Muscle layer of duodenum (tissue), 2 donors: ENCODE data around the gene KCNIP4.
"Not testable (repeated sequence)": the region's sequence is repeated elsewhere in the genome, so short reads cannot be mapped to it uniquely, and the experiment has no call there.

Experiments
- H3K27ac ChIP-seq: one replicate; pipeline ENCODE4 v1.7.0; 2013; ENCODE audit warnings: mild to moderate bottlenecking, low read length
- H3K27me3 ChIP-seq: one replicate; pipeline ENCODE4 v1.7.0; 2013; ENCODE audit warnings: low read depth, mild to moderate bottlenecking, control low read depth, low read length
- H3K36me3 ChIP-seq, 2 donors: one replicate each; pipeline ENCODE4 v1.7.0; 2013; ENCODE audit warnings: low read length in 2 of 2, control low read depth in 1 of 2, mild to moderate bottlenecking in 1 of 2; ENCODE audit not compliant: insufficient read depth in 2 of 2, control insufficient read depth in 1 of 2
- H3K4me1 ChIP-seq, 2 donors: one replicate each; pipeline ENCODE4 v1.7.0; 2013; ENCODE audit warnings: low read length in 2 of 2, mild to moderate bottlenecking in 2 of 2, control low read depth in 1 of 2, moderate library complexity in 1 of 2; ENCODE audit not compliant: insufficient read depth in 2 of 2, control insufficient read depth in 1 of 2
- H3K4me3 ChIP-seq, 2 donors: one replicate each; pipeline ENCODE4 v1.7.0; 2013; ENCODE audit warnings: low read length in 2 of 2, low read depth in 1 of 2, mild to moderate bottlenecking in 1 of 2
- H3K9me3 ChIP-seq, 2 donors: one replicate each; pipeline ENCODE4 v1.7.0; 2013; ENCODE audit warnings: low read length in 2 of 2, control low read depth in 1 of 2, mild to moderate bottlenecking in 1 of 2; ENCODE audit not compliant: control insufficient read depth in 1 of 2
- donor health status: healthy.

Gene KCNIP4

DNA sequence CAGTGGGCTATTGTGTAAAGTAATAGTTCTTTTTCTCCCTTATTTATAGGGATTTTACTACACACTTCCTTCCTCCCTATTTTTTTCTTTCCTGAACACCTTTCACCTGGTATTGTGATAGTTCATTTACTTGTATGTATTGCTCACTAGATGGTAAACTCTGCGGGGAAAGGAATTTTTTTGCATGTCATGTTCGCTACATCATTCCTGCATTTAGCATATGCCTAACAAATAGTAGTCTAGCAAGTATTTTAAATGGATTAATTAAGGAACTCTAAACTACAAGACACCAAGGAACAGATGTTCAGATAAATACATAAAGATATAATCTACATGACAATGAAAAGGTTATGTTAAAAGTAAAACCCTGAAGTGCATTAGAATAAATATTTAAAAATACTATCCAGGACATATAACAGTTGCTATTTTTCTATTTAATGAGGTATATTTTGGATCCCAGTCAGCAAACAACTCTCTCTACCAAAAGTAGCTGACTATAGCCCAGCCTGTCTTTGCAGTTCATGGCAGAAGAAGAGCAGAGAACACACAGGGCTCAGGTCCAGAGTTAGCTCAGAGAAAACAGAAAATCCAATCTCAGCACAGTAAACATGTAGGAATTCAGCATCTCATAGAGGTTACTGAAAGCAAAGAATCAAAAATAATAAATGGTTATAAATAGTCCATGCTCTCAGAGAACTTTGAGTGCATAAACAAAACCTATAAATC is 1160.5 kb downstream of the KCNIP4 start:
- no peaks in the 10 kb centered on the region for H3K27me3 ChIP-seq
- H3K27ac ChIP-seq: no peak overlapping the region
- H3K36me3 ChIP-seq: no peaks in the 10 kb centered on the region
- no peaks in the 10 kb centered on the region for H3K4me1 ChIP-seq
- peaks cover 0 to 5% of the 10 kb centered on the region in 2 donors for H3K9me3 ChIP-seq
- H3K4me3 ChIP-seq: no peak overlapping the region

DNA sequence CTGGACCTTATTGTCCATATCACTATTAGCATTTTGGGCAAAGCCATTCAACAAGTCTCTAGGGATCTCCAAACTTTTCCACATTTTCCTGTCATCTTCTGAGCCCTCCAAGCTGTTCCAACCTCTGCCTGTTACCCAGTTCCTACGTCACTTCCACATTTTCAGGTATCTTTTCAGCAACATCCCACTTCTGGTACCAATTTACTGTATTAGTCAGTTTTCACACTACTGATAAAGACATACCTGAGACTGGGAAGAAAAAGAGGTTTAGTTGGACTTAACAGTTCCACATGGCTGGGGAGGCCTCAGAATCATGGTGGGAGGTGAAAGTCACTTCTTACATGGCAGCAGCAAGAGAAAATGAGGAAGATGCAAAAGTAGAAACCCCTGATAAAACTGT is 1165.4 kb downstream of the KCNIP4 start:
- not testable (repeated sequence) for H3K4me3 ChIP-seq, H3K27me3 ChIP-seq, H3K4me1 ChIP-seq, H3K36me3 ChIP-seq, H3K27ac ChIP-seq
- H3K9me3 ChIP-seq: peaks cover 0 to 17% of the 10 kb centered on the region in 2 donors

DNA sequence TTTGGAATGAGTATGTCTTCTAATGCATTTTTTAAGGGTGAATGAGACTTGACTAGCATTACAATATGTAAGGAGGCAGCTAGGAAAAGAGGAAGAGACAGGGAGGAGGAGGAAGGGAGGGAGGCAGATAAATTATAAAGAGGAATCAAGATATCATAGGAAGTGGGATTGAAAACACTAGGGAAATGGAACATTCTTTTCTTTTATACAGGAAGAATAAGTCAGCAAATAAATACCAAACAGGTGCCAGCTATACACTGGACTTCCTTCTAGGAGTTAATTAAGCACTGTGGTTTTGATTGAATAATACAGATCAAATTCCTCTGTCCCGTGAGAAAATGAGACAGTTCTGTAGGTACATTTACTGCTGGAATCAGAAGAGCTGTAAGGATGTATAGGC is 1169.7 kb downstream of the KCNIP4 start:
- no peaks in the 10 kb centered on the region for H3K36me3 ChIP-seq
- peaks cover 0 to 17% of the 10 kb centered on the region in 2 donors for H3K9me3 ChIP-seq
- peaks cover 0 to under 1% of the 10 kb centered on the region in 2 donors for H3K4me1 ChIP-seq
- H3K27me3 ChIP-seq: no peaks in the 10 kb centered on the region
- no peak overlapping the region for H3K4me3 ChIP-seq
- H3K27ac ChIP-seq: no peak overlapping the region

DNA sequence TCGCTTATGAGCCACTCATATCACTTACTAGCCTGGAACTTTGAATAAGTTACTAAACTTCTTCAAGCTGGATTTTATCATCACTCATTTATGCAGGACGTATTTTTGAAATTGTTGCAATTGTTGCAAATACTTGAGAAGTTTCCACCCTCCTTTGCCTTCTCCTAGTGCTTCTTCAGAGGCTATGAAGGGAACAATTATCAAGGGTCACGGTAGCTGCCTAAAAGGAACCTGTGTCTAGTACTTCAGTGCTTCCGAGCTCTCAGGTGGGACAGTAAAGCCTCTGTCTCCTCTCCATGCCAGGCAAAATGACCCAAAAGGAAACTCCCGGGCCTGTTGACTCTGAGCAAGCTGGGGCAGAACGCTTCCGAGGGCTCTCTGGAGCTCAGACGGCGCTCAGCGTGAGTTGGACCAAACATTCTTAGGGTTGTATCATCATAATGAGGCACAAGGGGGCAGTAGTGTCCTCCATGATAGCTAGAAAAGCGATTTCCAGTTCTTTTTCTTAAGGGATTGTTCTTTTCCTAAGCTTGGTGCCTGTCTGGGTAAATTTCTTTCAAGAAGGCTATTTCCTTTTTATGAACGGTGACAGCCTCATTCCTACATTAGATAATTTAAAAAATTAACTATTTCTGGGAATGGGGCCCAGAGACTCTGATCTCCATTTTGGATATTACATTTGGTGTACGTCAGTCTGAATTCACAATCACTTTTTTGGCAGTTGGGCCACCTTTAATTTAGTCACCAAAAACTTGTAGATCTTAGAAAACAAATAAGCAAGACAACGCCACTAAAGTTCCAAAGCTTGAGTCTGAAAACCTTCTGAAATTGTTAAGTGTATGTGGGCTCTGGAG is 1175.2 kb downstream of the KCNIP4 start:
- Histone ChIP-seq H3K9me3 (no peaks in the 10 kb centered on the region), H3K36me3 (no peaks in the 10 kb centered on the region), H3K27me3 (no peaks in the 10 kb centered on the region), H3K4me3 (no peak overlapping the region), H3K27ac (no peak overlapping the region), H3K4me1 (peaks cover 0 to 11% of the 10 kb centered on the region in 2 donors)

DNA sequence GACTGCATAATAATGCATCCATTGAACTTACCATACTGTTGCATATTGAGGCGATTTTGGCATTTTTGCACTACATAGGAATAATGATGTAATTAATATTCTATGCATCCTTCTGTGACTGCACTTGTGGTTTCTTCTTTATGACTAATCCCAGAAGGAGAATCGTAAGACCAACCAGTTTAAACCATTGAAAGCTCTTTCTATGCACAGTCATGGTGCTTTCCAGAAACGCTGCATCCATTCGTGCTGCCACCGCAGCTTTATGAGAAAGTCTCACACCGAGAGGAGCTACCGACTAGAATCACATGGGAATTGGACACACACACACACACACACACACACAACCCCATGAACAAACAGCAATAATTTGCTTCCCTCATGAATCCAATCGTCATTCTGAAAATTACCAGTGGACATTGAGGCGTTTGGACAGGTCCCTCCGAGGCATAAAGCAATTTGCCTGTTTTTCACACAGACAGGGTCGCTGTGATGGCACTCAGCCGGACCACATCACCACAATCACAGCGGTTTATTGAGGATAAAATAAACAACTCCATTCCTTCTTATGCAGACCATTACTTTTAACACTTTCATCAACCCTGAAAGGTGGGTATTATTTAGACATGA is 1184.1 kb downstream of the KCNIP4 start:
- Histone ChIP-seq H3K9me3 (no peaks in the 10 kb centered on the region), H3K27me3 (no peaks in the 10 kb centered on the region)

DNA sequence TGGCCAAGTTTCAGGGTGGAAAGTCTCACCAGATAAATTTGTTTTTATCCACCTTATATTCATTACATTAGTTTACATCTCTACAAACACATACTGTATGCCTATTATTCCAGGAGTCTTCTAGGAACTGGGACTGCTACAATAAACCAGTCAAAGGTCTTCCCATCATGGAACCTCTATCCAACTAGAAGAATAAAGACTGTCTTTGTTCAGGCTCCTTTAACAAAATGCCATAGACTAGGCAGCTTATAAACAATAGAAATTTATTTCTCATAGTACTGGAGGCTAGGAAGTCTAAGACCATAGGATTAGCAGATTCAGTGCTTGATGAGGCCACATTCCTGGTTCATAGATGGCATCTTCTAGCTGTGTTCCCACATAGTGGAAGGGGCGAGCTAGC is 1186.7 kb downstream of the KCNIP4 start:
- Histone ChIP-seq H3K4me3 (no peak overlapping the region), H3K27ac (no peak overlapping the region), H3K9me3 (no peaks in the 10 kb centered on the region), H3K4me1 (no peaks in the 10 kb centered on the region), H3K36me3 (no peaks in the 10 kb centered on the region), H3K27me3 (no peaks in the 10 kb centered on the region)

More for the DNA sequence above, 1184.1 kb downstream of the KCNIP4 start:
- Histone ChIP-seq H3K4me1 (no peaks in the 10 kb centered on the region), H3K4me3 (no peak overlapping the region), H3K27ac (no peak overlapping the region), H3K36me3 (no peaks in the 10 kb centered on the region)

DNA sequence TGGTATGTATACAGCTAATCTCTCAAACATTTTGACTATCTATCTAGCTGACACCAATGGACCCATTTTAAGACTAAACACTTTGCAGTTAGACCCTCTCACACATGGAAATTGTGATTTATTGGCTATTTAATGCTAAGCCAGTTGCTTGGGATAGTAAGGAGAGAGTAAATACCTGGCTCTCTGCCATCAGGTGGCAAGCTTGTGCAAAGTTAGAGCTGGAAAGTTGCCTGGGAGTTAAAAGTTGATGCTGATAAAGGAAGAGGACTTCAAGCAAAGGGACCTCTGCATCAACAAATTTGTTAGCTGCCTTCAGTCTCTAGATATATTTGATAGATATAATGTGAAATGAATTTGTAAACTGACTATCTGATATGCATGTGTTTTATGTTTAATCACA is 1187.2 kb downstream of the KCNIP4 start:
- Histone ChIP-seq H3K36me3 (no peaks in the 10 kb centered on the region), H3K27ac (no peak overlapping the region), H3K4me3 (no peak overlapping the region), H3K9me3 (no peaks in the 10 kb centered on the region), H3K27me3 (no peaks in the 10 kb centered on the region), H3K4me1 (no peaks in the 10 kb centered on the region)

DNA sequence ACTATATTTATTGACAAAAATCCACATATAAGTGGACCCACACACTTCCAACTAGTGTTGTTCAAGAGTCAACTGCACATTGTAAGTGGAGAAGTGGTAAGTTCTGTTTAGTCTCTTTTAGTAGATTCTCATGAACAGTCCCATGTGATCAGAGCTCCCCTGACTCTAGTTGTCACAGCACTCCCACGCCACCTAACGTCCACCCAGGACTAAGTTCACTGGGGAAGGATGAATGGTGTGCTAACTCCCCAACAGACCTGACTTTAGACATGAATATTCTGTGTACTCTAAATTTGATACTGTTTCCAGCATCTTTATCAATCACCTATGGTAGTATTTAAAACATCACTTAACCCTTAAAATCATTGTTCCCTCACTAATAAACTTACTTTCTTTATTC is 1188.5 kb downstream of the KCNIP4 start:
- H3K9me3 ChIP-seq: no peaks in the 10 kb centered on the region
- no peaks in the 10 kb centered on the region for H3K27me3 ChIP-seq
- no peak overlapping the region for H3K4me3 ChIP-seq
- no peaks in the 10 kb centered on the region for H3K36me3 ChIP-seq
- no peaks in the 10 kb centered on the region for H3K4me1 ChIP-seq
- H3K27ac ChIP-seq: no peak overlapping the region

DNA sequence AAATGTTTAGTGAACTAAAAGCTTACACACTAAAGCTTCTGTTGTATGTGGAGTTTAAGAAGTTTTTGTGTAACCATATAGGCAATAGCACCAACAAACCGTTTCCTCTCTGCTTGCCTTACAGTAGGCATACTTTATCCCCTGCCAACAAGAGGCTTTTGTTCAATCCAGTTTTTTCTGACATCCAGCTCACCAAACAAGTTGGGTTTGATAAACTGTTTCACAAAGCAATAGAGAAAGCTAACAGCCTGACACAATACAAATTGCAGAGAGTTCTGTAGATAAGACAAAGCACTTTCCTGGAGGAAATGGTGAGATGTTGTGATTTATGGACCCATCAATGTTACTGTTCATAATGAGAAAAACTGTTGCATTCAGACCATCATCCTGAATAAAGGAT is 1194.5 kb downstream of the KCNIP4 start:
- no peaks in the 10 kb centered on the region for H3K9me3 ChIP-seq
- H3K27me3 ChIP-seq: no peaks in the 10 kb centered on the region
- no peak overlapping the region for H3K4me3 ChIP-seq
- no peaks in the 10 kb centered on the region for H3K4me1 ChIP-seq
- H3K27ac ChIP-seq: no peak overlapping the region
- peaks cover 0 to 10% of the 10 kb centered on the region in 2 donors for H3K36me3 ChIP-seq

DNA sequence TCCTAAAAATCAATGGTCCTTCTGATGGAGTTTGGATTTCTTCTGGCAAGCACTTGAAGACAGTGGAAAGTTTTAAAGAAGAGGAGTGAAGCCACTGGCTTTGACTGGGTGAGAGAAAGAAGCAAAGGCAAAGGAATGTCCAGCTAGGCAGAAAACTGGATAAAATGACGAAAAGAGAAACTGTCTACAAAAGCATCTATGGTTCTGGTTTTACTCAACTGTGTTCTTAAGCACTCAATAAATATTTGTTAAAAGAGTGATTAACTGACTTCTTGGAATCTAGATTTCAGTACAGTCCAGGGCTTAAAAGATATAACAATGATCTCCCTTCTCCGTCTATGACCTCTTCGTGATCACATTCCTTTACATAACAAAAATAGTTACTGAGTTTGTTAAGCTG is 1195.9 kb downstream of the KCNIP4 start:
- Histone ChIP-seq H3K27ac (no peak overlapping the region), H3K9me3 (no peaks in the 10 kb centered on the region), H3K27me3 (no peaks in the 10 kb centered on the region), H3K36me3 (peaks cover 3 to 10% of the 10 kb centered on the region in 2 donors), H3K4me1 (no peaks in the 10 kb centered on the region), H3K4me3 (no peak overlapping the region)

DNA sequence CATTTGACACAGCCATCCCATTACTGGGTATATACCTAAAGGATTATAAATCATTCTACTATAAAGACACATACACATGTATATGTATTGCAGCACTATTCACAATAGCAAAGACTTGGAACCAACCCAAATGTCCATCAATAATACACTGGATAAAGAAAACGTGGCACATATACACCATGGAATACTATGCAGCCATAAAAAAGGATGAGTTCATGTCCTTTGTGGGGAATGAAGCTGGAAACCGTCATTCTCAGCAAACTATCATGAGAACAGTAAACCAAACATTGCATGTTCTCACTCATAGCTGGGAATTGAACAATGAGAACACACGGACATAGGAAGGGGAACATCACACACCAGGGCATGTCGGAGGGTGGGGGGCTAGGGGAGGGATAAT is 1202.6 kb downstream of the KCNIP4 start:
- not testable (repeated sequence) for H3K27me3 ChIP-seq, H3K4me1 ChIP-seq, H3K9me3 ChIP-seq, H3K27ac ChIP-seq, H3K4me3 ChIP-seq, H3K36me3 ChIP-seq
